Measurements from ENCODE around the gene CDKL5.
"Not testable (repeated sequence)": the region's sequence is repeated elsewhere in the genome, so short reads cannot be mapped to it uniquely, and the experiment has no call there.

Gene CDKL5

GRCh38 chrX:18578546-18578945 lies 153.1 kb downstream of the CDKL5 start:
- no peak for DNase-seq

- DNase-seq = no peak
Measured at GRCh38 chrX:18579495-18579894, 154.1 kb downstream of the CDKL5 start.

- DNase-seq = no peak
Measured at GRCh38 chrX:18582910-18583493, 157.6 kb downstream of the CDKL5 start.

GRCh38 chrX:18589292-18589691 lies 163.9 kb downstream of the CDKL5 start:
- not testable (repeated sequence) for DNase-seq

- no peak for DNase-seq
Measured at GRCh38 chrX:18591834-18592233, 166.4 kb downstream of the CDKL5 start.

- no peak for DNase-seq
Measured at GRCh38 chrX:18594079-18594478, 168.7 kb downstream of the CDKL5 start.

- DNase-seq = no peak
Measured at GRCh38 chrX:18596096-18596495, 170.7 kb downstream of the CDKL5 start.

- no peak for DNase-seq
Measured at GRCh38 chrX:18598413-18598812, 173.0 kb downstream of the CDKL5 start.

GRCh38 chrX:18607966-18608365 lies 182.6 kb downstream of the CDKL5 start:
- DNase-seq = no peak

- no peak for DNase-seq
Measured at GRCh38 chrX:18613930-18614639, 188.7 kb downstream of the CDKL5 start.

- DNase-seq = no peak
Measured at GRCh38 chrX:18616688-18617406, 191.4 kb downstream of the CDKL5 start.

GRCh38 chrX:18617407-18617750 lies 192.0 kb downstream of the CDKL5 start:
- DNase-seq = no peak

- DNase-seq = no peak
Measured at GRCh38 chrX:18619288-18619687, 193.9 kb downstream of the CDKL5 start.

GRCh38 chrX:18620349-18620748 lies 194.9 kb downstream of the CDKL5 start:
- no peak for DNase-seq

- DNase-seq = no peak
Measured at GRCh38 chrX:18624599-18624998, 199.2 kb downstream of the CDKL5 start.

- no peak for DNase-seq
Measured at GRCh38 chrX:18630934-18631333, 205.5 kb downstream of the CDKL5 start.

- DNase-seq = no peak
Measured at GRCh38 chrX:18638398-18638797, 213.0 kb downstream of the CDKL5 start.

GRCh38 chrX:18639280-18639679 lies 213.9 kb downstream of the CDKL5 start:
- no peak for DNase-seq

GRCh38 chrX:18640686-18641085 lies 215.3 kb downstream of the CDKL5 start:
- no peak for DNase-seq

GRCh38 chrX:18643243-18643642 lies 217.8 kb downstream of the CDKL5 start:
- DNase-seq = no peak

GRCh38 chrX:18643853-18644252 lies 218.4 kb downstream of the CDKL5 start:
- no peak for DNase-seq

- no peak for DNase-seq
Measured at GRCh38 chrX:18647621-18648020, 222.2 kb downstream of the CDKL5 start.

GRCh38 chrX:18649498-18649951 lies 224.1 kb downstream of the CDKL5 start:
- DNase-seq = no peak

GRCh38 chrX:18650662-18651061 lies 225.3 kb downstream of the CDKL5 start:
- no peak for DNase-seq
